NCI-H187 treated with DMSO at 0.1 percent for 48 hours (cell line): ENCODE results near the gene SEMA6A.

Experiments used
- DNase-seq: peaks from one replicate; lab custom pipeline; 2025; lab: John Stamatoyannopoulos, UW

Gene SEMA6A

GRCh38 chr5:116465411-116465810 lies 109.2 kb downstream of the SEMA6A start:
- no peak for DNase-seq

GRCh38 chr5:116464144-116464708 lies 110.4 kb downstream of the SEMA6A start:
- DNase-seq: no peak

- no peak for DNase-seq
These were observed 112.1 kb downstream of the SEMA6A start for GRCh38 chr5:116462500-116462899.

- no peak for DNase-seq
These were observed 115.3 kb downstream of the SEMA6A start for GRCh38 chr5:116459301-116459700.

GRCh38 chr5:116457062-116457461 lies 117.6 kb downstream of the SEMA6A start:
- no peak for DNase-seq

- DNase-seq: no peak
These were observed 118.6 kb downstream of the SEMA6A start for GRCh38 chr5:116456036-116456435.

- no peak for DNase-seq
These were observed 119.6 kb downstream of the SEMA6A start for GRCh38 chr5:116455061-116455460.

GRCh38 chr5:116454417-116454927 lies 120.2 kb downstream of the SEMA6A start:
- DNase-seq: no peak

GRCh38 chr5:116453988-116454411 lies 120.6 kb downstream of the SEMA6A start:
- no peak for DNase-seq

- no peak for DNase-seq
These were observed 121.8 kb downstream of the SEMA6A start for GRCh38 chr5:116452774-116453368.

GRCh38 chr5:116451905-116452450 lies 122.6 kb downstream of the SEMA6A start:
- DNase-seq: no peak

GRCh38 chr5:116451066-116451465 lies 123.6 kb downstream of the SEMA6A start:
- DNase-seq: no peak

GRCh38 chr5:116449458-116449857 lies 125.2 kb downstream of the SEMA6A start:
- DNase-seq: no peak

- DNase-seq: no peak
These were observed 125.7 kb downstream of the SEMA6A start for GRCh38 chr5:116448870-116449427.

- DNase-seq: no peak
These were observed 126.2 kb downstream of the SEMA6A start for GRCh38 chr5:116448450-116448849.

- no peak for DNase-seq
These were observed 128.1 kb downstream of the SEMA6A start for GRCh38 chr5:116446356-116447005.

- no peak for DNase-seq
These were observed 129.3 kb downstream of the SEMA6A start for GRCh38 chr5:116445311-116445710.

GRCh38 chr5:116444373-116445295 lies 130.0 kb downstream of the SEMA6A start:
- DNase-seq: no peak

- DNase-seq: no peak
These were observed 131.6 kb downstream of the SEMA6A start for GRCh38 chr5:116442931-116443551.

- peak; percentile 42 for DNase-seq
These were observed 132.5 kb downstream of the SEMA6A start for GRCh38 chr5:116442095-116442534.

- no peak for DNase-seq
These were observed 133.4 kb downstream of the SEMA6A start for GRCh38 chr5:116441223-116441622.
